WERI-Rb-1 (cell line): ENCODE results near the gene KRT77.

Source experiments
- DNase-seq: peaks from one replicate; pipeline ENCODE4 v3.0.0-alpha.2; 2020
- H3K27ac ChIP-seq: fragments of 250-450 bp; sonication (Bioruptor Pico); 2 replicates; pipeline ENCODE4 v1.5.1; 2020; ENCODE audit warnings: mild to moderate bottlenecking, moderate library complexity
- H3K27me3 ChIP-seq: fragments of 250-450 bp; sonication (Bioruptor Pico); 2 replicates; pipeline ENCODE4 v1.5.1; 2021; ENCODE audit warnings: mild to moderate bottlenecking, low read depth, moderate library complexity; ENCODE audit not compliant: insufficient read depth, severe bottlenecking
- H3K36me3 ChIP-seq: fragments of 250-450 bp; sonication (Bioruptor Pico); 2 replicates; pipeline ENCODE4 v1.5.1; 2020; ENCODE audit warnings: mild to moderate bottlenecking, moderate library complexity
- H3K4me3 ChIP-seq: 2 replicates; pipeline ENCODE4 v1.5.1; 2011; ENCODE audit warnings: low read depth, mild to moderate bottlenecking, control low read depth, low read length
- H3K9me3 ChIP-seq: fragments of 250-450 bp; sonication (Bioruptor Pico); 2 replicates; pipeline ENCODE4 v1.5.1; 2021; ENCODE audit warnings: mild to moderate bottlenecking, moderate library complexity; ENCODE audit not compliant: severe bottlenecking
- CTCF ChIP-seq: IDR thresholded peaks from 2 replicates; pipeline ENCODE4 v1.5.1; 2011; ENCODE audit warnings: low read depth, mild to moderate bottlenecking, control low read depth, inconsistent platforms, low read length

KRT77 gene

GRCh38 chr12:52745554-52745953 lies 42.2 kb upstream of the KRT77 start:
- H3K4me3 ChIP-seq = no peak overlapping the region
- peaks cover 83% of the 10 kb centered on the region for H3K27me3 ChIP-seq
- H3K9me3 ChIP-seq = no peaks in the 10 kb centered on the region
- no peaks in the 10 kb centered on the region for H3K36me3 ChIP-seq
- DNase-seq = no peak
- no peak overlapping the region for H3K27ac ChIP-seq
- TF ChIP-seq CTCF = no peak

DNA sequence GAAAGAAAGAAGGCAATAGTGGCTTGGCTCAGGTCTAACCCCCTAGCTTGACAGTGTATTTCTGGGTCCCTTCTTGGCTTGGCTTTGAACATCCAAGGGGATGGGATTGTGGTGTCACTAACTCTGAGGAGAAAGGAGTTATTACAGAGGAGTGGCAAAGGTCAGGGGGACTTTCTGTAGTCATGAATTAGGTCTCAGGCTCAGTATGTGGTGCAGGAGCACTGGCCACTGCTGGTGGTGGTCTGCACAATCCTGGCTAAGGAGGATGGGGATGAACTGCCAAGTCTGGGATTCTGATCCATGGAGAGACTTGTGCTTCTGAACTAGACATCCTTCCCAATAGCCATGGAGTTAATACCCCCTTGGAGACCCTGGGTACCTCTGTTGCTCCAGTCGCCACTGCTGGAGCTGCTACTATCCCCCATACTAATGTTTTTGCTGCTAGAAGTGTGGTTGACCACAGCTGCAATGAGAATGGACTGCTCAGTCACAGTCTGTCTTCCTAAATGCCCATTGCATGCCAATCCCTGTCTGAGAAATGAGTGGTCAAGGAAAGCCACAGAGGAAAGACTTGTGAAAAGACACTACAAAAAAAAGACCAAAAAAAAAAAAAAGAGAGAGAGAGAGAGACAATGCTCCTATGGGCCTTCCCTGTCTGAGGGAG lies 41.3 kb upstream of the KRT77 start:
- H3K4me3 ChIP-seq = no peak overlapping the region
- no peak for DNase-seq
- TF ChIP-seq CTCF = no peak
- H3K36me3 ChIP-seq = no peaks in the 10 kb centered on the region
- H3K27me3 ChIP-seq = peaks cover 91% of the 10 kb centered on the region
- no peak overlapping the region for H3K27ac ChIP-seq
- H3K9me3 ChIP-seq = no peaks in the 10 kb centered on the region

DNA sequence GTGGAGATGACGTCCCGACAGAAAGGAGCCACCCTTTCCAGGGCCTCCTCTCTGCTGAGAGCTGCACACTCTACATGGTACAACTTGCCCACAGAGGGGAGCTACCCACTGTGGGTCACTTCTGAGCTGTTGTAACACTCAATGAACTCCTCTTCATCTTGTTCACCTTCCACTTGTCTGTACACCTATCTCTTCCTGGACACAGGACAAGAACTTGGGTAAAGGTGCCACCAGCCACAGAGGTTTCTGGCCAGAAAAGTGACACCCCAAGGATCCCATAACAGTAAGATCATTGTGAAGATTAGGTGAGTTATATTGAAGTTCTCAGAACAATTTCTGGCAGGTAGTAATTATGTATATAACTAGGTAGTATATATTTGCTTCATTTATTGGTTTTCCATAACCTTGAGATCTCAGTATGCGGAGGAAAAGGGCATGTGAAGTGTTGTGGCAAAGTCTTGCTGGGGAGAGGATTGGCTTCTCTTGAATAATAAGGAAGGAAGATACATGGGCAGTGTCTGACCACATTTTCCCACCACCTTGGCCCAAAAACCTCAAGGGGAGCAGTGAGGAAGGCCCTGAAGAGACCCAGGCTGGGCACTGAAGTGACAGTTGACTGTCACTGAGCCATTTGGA lies 39.6 kb upstream of the KRT77 start:
- no peak for DNase-seq
- peaks cover 85% of the 10 kb centered on the region for H3K27me3 ChIP-seq

DNA sequence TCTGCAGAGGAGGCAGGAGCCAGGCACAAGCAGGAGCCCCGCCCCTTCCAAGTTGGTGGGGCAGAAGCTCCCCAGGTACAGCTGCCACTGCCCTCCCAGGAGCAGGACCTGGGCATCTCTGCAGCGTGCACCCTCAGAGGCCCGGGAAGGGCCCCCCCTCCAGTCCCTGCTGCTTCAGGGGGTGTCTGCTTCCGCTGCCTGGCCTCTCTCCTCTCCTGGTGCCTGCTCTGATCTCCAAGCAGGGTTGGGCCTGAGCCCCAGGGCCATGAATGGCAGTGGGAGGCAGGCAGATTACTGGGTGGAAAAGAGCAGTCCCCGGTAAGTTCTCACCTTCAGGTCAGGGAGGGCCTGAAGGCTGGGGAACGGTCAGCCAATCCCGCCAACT lies 38.9 kb upstream of the KRT77 start:
- TF ChIP-seq CTCF = no peak
- no peak for DNase-seq
- no peak overlapping the region for H3K27ac ChIP-seq
- no peaks in the 10 kb centered on the region for H3K36me3 ChIP-seq
- H3K4me3 ChIP-seq = no peak overlapping the region
- no peaks in the 10 kb centered on the region for H3K9me3 ChIP-seq
- peaks cover 78% of the 10 kb centered on the region for H3K27me3 ChIP-seq

More for the DNA sequence above, 39.6 kb upstream of the KRT77 start:
- Histone ChIP-seq H3K4me3 (no peak overlapping the region), H3K27ac (no peak overlapping the region), H3K9me3 (no peaks in the 10 kb centered on the region), H3K36me3 (no peaks in the 10 kb centered on the region)
- no peak for TF ChIP-seq CTCF

GRCh38 chr12:52741375-52742195 lies 38.3 kb upstream of the KRT77 start:
- Histone ChIP-seq H3K27ac (no peak overlapping the region), H3K4me3 (no peak overlapping the region), H3K36me3 (no peaks in the 10 kb centered on the region), H3K27me3 (peaks cover 74% of the 10 kb centered on the region), H3K9me3 (no peaks in the 10 kb centered on the region)
- DNase-seq = no peak
- TF ChIP-seq CTCF = no peak
